ENCODE data around the gene TBCEL.

The TBCEL gene

GRCh38 chr11:120985718-120986569, 38.0 kb upstream of the TBCEL start:
- H3K4me3 ChIP-seq (ENCODE audit: low read depth, low read length), result peak overlapping the region; percentile 38
- peak; percentile 34 for TF ChIP-seq CTCF (IDR thresholded peaks at IDR 0.05; ENCODE audit: low read depth, low read length, missing control alignments)
- DNase-seq (ENCODE audit: low read depth), result no peak

- no peak overlapping the region for H3K4me3 ChIP-seq (ENCODE audit: low read depth, low read length)
- DNase-seq (ENCODE audit: low read depth), result no peak
- TF ChIP-seq CTCF (IDR thresholded peaks at IDR 0.05; ENCODE audit: low read depth, low read length, missing control alignments), result no peak
Observed at GRCh38 chr11:120988603-120989002, 35.3 kb upstream of the TBCEL start.

GRCh38 chr11:120991830-120992686, 31.8 kb upstream of the TBCEL start:
- DNase-seq (ENCODE audit: low read depth), result no peak
- no peak for TF ChIP-seq CTCF (IDR thresholded peaks at IDR 0.05; ENCODE audit: low read depth, low read length, missing control alignments)
- no peak overlapping the region for H3K4me3 ChIP-seq (ENCODE audit: low read depth, low read length)

GRCh38 chr11:120994091-120994859, 29.6 kb upstream of the TBCEL start:
- DNase-seq (ENCODE audit: low read depth), result no peak
- TF ChIP-seq CTCF (IDR thresholded peaks at IDR 0.05; ENCODE audit: low read depth, low read length, missing control alignments), result no peak
- H3K4me3 ChIP-seq (ENCODE audit: low read depth, low read length), result no peak overlapping the region

GRCh38 chr11:120995184-120995583, 28.7 kb upstream of the TBCEL start:
- no peak for DNase-seq (ENCODE audit: low read depth)
- no peak overlapping the region for H3K4me3 ChIP-seq (ENCODE audit: low read depth, low read length)
- TF ChIP-seq CTCF (IDR thresholded peaks at IDR 0.05; ENCODE audit: low read depth, low read length, missing control alignments), result no peak

- H3K4me3 ChIP-seq (ENCODE audit: low read depth, low read length), result no peak overlapping the region
- no peak for TF ChIP-seq CTCF (IDR thresholded peaks at IDR 0.05; ENCODE audit: low read depth, low read length, missing control alignments)
- no peak for DNase-seq (ENCODE audit: low read depth)
Observed at GRCh38 chr11:120996973-120997372, 26.9 kb upstream of the TBCEL start.
